ENCODE results near the gene CD160. TPM values are rescaled to one million over a fixed set of nuclear protein-coding genes. Genes with fewer than 3 reads are reported as not detected.
"Not testable (repeated sequence)": the region's sequence is repeated elsewhere in the genome, so short reads cannot be mapped to it uniquely, and the experiment has no call there.

Gene CD160
- total RNA-seq, 1 donor from 2014 or later: not detected

DNA sequence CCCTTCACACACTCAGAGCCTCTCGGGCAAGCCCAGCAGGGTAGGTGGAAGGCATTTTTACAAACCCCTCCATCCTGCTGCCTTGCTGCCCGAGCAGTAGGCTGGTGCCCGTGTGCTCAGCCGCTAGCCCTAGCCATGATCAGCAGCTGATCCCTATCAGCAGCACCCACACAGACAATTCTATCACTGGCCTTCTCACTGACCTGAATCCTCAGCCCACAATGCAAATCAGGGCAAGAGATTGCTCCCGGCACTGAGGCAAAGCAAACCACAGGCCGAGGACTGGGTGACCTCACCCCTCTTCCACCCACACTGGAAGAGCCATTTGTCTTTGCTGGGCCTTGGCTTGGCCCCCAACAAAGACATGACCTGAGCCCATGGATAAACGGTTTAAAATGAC is 11.2 kb upstream of the CD160 start:
- DNase-seq (ENCODE audit: extremely low read depth, low read depth, low spot score): no peak

DNA sequence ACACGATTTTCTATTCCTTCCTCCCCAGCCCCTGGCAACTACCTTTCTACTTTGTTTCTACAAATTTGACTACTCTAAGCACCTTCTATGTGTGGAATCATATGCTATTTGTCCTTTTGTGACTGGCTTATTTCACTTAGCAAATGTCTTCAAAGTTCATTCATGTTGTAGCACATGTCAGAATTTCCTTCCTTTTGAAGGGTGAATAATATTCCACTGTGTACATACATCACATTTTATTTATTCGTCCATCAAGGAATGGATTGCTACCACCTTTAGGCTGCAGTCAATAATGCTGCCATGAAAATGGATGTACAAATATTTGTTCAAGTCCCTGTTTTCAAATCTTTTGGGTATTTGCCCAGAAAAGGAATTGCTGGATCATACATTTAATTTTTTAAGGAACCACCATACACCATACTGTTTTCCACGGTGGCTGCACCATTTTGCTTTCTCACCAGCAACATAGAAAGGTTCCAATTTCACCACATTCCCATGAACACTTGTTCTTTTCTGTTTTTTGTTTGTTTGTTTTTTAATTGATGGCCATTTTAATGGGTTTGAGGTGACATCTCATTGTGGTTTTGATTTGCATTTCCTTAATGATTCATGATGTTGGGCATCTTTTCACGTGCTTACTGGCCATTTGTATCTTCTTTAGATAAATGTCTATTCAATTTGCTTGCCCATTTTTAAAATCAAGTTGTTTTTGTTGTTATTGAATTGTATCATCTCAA is 8.8 kb upstream of the CD160 start:
- DNase-seq (ENCODE audit: extremely low read depth, low read depth, low spot score): no peak

DNA sequence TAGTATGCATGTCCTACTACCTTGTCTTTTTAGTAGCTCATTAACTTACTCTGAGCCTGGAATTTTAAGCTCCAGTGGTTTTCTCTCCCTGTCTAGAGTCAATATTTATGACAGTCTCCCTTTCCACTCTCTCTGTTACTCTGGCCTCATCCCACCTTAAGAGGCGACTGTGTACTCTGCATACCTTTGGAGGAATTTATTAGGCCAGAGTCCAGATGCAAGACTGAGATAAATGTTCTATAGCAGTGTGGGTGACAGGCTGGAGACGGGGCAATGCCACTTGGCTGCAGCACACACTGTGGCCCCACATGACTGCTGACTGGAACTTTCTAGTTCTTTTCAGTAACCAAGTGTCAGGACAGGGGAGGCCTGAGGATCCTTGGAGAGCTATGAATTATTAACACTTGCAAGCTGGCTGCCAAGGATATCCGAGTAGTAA is 8.1 kb upstream of the CD160 start:
- no peak for DNase-seq (ENCODE audit: extremely low read depth, low read depth, low spot score)

DNA sequence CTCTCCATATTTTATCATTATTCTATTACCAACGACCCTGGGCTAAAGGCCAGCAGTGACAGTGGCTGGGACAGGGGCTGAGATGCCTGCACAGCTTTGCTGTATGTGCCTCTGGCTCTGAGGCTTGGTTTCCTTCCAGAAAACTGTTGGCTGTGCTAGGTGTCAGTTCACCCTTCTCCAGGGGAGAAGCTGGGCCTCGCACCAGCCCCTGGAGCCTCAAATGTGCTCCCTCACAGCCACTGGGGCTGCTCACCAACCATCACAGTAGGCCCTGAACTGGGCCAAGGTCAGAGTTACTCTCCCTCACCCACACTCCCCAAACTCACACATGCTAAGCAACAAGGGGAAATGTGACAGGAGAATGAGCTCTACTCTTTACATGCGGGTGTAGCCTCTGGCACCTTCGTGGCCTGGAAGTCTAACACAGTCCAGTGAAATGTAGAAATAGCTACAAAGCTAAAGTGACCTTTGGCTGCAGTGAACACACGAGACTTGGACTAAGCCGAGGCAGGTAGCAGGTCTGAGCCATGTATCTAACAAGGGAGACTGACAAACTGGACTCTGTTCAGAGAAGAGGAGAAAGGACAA is 4.7 kb upstream of the CD160 start:
- no peak for DNase-seq (ENCODE audit: extremely low read depth, low read depth, low spot score)

DNA sequence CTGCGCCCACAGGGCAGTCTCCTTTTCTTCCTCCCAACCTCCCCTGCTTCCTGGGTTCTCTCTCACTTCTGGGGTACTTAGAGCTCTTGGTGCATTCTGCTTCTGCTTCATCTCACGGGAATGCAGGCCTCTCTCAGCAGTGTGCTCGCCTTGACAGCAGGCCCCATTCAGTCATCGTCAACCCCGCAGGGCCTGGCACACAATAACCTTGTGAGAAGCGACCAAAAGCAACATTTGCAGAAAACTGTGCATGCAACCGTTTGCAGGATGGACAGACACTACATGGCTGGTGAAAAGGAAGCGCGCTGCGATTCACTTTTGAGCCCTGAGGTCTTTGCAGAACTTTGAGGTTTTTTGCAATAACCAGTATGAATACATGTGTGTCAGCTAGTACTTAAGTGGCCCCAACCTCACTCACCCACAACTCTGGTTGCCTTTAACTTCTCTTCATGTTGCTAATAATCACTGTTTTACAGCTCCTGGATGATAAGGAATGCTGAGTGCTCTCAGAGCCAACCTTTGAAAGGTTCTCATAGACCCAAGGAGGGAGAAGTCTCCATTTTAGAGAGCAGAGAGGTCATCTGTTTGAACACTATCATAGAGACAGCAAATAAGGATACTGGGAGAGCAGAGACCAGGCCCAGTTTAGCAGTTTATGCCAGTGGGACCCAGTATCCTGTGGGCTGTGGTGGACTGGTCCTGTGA is 2.5 kb upstream of the CD160 start:
- no peak for DNase-seq (ENCODE audit: extremely low read depth, low read depth, low spot score)

DNA sequence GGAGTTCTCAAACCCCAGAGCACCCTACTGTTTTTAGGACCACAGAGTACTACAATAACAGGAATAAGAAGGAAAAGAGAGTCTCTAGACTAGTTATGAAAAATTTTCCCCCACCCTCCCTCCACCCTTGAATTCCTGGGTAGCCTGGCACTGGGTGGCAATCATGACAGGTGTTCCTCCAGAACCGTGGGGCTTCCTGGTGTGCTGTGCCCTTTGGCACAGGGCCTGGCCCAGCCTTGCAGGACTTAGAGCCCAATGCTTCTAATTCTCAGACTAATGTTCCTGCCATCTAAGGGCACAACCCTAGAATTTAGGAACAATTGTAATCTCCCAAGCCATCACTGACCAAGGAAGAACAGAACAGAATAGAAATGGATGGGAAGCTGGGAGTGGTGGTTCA is 1.5 kb upstream of the CD160 start:
- no peak for DNase-seq (ENCODE audit: extremely low read depth, low read depth, low spot score)

DNA sequence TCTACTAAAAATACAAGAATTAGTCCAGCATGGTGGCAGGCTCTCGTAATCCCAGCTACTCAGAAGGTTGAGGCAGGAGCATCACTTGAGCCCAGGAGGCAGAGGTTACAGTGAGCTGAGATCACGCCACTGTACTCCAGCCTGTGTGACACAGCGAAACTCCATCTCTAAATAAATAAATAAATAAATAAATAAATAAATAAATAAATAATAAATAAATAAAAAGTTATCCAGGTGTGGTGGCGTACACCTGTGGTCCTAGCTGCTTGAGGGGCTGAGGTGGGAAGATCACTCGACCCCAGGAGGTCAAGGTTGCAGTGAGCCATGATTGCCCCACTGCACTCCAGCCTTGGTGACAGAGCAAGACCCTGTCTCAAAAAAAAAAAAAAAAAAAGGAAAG is 834 bp upstream of the CD160 start:
- DNase-seq (ENCODE audit: extremely low read depth, low read depth, low spot score): not testable (repeated sequence)

DNA sequence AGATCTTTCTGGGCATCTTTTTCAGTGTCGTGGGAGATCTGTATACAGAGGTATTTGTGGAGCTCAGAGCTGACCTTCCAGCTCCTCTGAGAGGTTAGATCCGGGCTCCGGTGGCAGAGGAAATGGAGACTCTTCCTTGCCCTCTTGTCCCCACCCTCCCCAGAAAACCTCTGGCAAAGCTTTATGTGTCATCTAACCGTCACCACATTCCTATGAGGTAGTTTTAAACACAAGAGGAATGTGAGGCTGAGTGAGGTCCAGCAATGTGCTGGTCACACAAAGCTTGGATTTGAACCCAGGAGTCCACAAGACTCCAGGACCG is 1.2 kb downstream of the CD160 start:
- no peak for DNase-seq (ENCODE audit: extremely low read depth, low read depth, low spot score)

DNA sequence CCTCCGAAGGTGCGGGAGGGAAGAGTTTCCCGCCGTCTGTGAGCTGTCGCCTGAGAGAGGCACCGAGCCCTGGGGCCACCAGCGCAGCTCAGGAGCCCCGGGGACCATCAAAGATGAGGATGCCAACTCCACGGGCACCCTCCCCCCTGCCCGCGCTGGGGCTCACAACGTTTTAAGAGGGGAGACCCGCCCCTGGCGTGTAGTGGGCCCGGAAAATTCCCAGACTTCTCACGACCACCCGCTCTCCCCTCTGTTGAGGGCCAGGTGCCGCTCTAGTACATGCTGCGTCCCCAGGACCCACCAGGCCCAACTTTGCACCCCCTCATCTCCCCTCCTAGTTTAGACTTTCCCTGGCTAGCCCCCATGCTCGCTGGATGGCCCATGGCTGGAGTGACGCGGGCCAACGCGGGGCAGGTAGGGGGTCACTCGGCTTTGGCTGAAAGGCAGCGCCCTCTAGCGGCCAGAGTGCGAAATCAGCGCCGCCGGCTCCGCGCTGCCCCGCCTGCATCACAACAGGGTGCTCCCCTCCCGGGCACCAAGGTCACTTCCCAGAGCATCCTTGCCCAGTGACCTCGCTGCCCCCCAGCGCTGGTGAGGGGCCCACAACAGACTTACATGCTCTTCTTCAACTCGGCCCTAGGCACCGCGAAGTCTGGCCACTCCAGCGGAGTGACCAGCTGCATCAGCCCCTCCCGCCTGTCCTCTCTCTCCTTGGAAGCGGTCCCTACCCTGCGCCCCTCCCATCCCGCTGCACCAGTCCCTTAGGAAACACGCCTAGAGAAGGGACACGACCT is 1.8 kb downstream of the CD160 start:
- no peak for DNase-seq (ENCODE audit: extremely low read depth, low read depth, low spot score)

DNA sequence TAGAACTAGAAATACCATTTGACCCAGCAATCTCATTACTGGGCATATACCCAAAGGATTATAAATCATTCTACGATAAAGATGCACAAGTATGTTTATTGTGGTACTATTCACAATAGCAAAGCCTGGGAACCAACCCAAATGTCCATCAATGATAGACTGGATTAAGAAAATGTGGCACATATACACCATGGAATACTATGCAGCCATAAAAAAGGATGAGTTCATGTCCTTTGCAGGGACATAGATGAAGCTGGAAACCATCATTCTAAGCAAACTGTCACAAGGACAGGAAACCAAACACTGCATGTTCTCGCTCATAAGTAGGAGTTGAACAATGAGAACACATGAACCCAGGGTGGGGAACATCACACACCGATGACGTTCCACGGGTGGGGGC is 6.9 kb downstream of the CD160 start:
- DNase-seq (ENCODE audit: extremely low read depth, low read depth, low spot score): not testable (repeated sequence)

DNA sequence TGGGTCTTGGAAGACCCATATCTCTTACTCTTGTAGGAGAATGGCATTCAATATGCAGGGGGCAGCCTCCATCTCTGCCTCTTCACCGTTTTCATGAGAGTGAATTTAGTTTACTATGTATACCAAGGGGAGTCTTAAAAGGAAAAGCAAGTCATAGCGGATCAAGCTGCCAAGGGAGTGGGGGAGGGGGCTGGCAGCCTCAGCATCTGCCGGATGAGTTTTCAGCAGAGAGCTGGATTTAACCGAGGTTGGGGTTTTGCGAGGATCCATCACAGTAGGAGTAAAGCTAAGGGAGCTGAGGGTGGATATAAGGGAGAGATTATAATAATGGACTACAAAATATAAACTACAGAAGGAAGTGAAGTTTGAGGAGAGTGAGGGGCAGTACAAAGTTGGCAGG is 9.9 kb downstream of the CD160 start:
- no peak for DNase-seq (ENCODE audit: extremely low read depth, low read depth, low spot score)

DNA sequence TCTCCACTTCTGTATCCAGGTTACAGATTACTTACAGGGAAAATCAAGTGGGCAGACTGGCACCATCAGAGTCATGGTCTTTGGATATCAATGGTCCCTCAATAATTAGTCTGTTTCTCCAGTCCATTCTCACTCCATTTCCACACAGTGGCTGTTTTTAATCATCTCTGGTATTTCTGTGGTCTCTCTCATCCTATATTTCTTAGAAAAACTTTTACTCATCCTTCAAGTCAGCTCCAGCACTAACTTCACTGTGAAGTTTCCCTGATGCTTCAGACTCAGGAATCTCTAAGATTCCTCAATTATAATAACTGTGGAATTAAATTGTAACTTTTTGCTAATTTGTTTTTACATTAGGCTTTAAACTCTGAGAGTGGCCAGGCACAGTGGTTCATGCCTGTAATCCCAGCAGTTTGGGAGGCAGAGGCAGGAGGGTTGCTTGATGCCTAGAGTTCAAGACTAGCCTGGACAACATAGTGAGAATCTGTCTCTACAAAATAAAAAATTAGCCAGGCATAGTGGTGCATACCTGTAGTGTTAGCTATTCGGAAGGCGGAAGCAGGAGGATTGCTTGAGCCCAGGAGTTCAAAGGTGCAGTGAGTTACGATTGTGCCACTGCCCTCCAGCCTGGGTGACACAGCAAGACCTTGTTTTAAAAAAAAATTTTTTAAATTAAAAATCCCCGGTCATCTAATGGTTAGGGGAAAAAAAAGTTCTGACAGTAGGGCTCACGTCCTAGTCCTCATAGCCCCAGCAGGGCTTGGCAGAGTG is 10.6 kb downstream of the CD160 start:
- no peak for DNase-seq (ENCODE audit: extremely low read depth, low read depth, low spot score)

DNA sequence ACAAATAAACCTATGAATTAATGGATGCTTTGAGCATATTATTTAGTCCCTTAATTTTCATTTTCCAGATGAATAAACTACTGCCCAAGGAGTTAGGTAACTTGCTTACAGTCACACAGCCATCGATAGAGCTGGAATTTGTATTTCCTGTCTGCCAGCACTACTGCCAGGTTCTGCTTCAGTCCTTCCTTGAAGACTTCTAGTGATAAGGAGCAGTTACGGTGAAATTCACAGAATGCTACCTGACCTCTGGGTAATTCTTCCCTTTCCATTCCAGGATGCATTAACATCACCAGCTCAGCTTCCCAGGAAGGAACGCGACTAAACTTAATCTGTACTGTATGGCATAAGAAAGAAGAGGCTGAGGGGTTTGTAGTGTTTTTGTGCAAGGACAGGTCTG is 11.2 kb downstream of the CD160 start:
- no peak for DNase-seq (ENCODE audit: extremely low read depth, low read depth, low spot score)

DNA sequence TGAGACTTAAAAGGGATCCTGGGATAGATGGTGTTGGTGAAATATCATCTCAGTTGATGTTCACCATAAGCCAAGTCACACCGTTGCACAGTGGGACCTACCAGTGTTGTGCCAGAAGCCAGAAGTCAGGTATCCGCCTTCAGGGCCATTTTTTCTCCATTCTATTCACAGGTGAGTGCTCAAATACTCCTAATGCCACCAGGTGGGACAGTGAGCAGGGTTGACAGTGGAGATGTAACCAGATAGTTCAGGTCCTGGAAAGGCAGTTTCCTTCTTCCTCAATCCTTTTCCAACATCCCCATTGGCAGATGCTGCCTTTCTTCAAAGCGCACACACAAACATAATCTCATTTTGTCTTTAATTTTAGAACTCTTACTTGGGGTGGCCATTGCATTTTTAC is 11.6 kb downstream of the CD160 start:
- no peak for DNase-seq (ENCODE audit: extremely low read depth, low read depth, low spot score)

DNA sequence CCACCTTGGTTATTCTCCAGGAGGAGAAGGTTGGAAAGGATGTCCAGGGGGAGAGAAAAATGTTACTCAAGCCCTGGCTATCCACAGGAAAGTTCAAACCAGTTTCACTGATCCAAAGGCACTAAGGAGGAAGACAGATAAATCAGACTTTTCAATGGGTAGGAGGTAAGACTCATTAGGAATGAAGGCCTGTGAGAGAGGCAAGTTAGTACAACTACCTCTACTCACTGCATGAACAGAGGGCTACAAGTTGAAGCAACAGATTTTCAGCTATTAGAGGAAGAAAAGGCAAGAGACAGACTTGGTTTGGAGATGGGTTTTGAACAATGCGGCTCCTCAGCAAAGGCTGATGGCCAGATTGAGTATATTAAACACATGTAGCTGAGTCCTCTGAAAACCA is 16.9 kb downstream of the CD160 start:
- no peak for DNase-seq (ENCODE audit: extremely low read depth, low read depth, low spot score)

DNA sequence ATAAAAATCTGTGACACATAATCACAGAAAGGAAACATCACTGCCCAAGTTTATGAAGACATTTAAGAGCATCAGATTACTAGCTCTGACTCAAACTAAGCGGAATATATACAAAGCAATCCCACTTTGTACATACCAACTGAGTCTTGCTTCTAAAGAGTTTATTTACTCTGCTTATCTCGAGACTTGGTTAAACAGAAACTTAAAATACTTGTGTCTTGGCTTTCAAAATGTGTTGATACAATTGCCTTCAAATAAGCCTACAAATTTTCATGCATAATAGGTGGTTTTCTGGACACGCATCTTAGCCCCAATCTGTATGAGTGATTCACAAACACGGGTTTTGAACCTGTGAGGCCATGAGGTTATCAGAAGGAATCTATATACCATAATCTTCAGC is 21.0 kb downstream of the CD160 start:
- DNase-seq (ENCODE audit: extremely low read depth, low read depth, low spot score): no peak

DNA sequence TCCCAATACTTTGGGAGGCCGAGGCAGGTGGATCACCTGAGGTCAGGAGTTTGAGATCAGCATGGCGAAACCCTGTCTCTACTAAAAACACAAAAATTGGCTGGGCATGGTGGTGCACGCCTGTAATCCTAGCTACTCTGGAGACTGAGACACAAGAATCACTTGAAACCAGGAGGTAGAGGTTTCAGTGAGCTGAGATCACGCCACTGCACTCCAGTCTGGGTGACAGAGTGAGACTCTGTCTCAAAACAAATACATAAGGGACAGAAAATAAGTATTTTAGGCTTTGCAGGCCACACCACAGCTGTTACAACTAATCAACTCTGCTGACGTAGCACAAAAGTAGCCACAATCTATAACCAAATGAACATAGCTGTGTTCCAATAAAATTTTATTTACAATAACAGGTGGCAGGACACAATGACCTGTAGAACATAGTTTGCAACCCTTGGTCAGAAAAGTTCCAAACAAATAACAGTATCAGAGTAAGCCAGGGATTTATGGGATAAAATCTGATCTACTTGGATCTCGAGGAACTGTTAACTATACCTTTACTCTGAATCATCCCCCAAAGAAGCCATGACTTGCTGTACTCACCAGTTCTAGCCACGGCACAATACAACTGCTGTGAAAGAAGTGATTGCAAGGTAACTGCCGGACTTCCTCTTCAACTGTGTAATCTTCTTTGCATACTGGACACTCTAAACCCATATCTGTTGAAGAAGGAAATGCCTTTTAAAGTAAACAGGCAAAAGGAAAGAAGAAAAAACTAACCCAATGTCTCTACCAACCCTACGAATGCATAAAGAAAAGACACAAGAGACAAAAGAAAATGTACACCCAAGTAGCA is 28.3 kb downstream of the CD160 start:
- DNase-seq (ENCODE audit: extremely low read depth, low read depth, low spot score): no peak

DNA sequence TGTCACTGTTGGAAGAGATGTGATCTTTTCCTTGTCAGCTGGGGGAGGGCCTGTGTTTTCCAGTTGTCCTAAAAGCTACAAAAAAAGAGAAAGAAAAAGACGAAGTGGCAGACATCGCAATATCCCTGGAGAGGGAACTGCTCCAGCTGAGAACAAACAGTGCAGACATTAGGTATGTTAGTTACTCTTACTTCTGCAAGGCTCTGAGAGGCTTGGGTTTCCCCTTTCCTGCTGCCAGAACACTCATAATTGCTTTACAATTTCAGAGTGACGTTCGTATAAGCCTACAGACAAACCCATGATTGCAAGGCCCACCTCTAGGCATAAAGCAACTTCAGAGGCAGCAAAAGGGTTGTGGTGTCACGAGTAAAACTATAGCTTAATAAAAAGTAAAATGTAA is 31.1 kb downstream of the CD160 start:
- DNase-seq (ENCODE audit: extremely low read depth, low read depth, low spot score): no peak

DNA sequence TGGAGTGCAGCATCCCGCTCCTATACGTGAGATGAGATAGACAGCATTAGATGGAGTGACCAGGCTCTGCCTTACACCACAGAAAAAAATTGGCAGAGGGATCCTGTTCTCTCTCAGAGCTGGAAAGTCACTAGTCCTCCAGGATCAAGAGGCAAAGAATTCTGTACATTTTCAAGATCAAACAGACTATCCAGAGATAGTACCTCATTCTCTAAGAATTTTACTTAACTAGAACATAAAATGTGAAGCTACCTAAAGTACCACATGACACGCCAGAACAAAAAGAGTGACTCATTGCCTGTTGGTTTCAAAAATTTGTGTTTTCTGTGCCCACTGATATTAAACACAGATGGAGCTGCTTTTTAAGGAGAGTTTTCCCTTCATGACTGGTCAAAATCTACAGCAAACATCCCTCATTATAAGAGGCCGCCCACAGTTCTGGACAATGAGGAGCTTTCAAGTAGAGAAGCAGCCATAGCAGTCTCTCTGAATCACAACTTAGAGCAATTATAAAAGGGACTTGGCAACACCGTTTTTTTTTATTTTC is 32.3 kb downstream of the CD160 start:
- DNase-seq (ENCODE audit: extremely low read depth, low read depth, low spot score): peak; percentile 25

DNA sequence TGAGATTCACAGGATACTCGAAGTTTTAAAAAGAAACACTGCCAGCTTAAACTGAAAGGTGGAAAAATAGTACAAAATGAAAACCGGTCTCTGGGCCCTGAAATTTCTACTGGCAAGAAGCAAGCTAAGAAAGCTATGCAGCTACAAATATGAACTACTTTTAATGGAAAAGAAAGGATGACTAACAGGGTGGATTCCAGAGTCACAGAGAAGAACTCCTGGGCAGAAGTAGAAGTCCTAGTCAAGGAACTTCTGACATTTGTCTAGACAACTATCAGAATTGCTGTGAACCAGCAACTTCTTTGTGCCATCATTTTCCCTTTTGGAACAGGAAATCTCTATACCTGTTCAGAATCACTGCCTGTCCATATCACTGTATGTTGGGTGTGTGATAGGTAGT is 38.1 kb downstream of the CD160 start:
- no peak for DNase-seq (ENCODE audit: extremely low read depth, low read depth, low spot score)

Measured in glomerular endothelial cell (primary cell).